HG02885 (cell line): ENCODE data around the gene MAP7.
"Not testable (repeated sequence)": the region's sequence is repeated elsewhere in the genome, so short reads cannot be mapped to it uniquely, and the experiment has no call there.

Source experiments
- ATAC-seq: cut with Tn5 transposase; IDR thresholded peaks from one replicate; pipeline ENCODE4 v1.9.1; 2021; ENCODE audit warnings: mild to moderate bottlenecking; ENCODE audit not compliant: unreplicated experiment, poor library complexity

MAP7 gene

GRCh38 chr6:136475686-136476085 lies 74.5 kb downstream of the MAP7 start:
- no peak for ATAC-seq

- ATAC-seq, result no peak
Observed at GRCh38 chr6:136474241-136474640, 76.0 kb downstream of the MAP7 start.

DNA sequence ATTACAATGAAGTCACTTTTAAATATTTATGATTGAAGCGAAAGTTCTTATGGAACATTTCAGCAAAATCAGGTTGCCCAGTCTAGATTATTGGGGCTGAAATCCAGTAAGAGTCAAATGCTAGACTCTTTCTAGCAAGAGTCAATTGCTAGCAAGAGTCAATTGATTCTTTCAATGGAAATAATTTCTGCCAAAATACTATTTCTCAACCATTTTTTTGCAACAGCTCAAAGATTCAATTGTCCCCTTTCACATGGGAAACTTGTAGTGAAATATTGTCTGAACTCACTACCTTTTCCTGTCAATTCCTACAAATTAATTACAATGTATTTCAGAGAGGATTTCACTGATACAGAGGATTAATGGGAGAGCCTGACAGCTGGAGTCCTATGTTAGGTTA lies 78.3 kb downstream of the MAP7 start:
- ATAC-seq, result no peak

- no peak for ATAC-seq
Observed at GRCh38 chr6:136471372-136471771, 78.8 kb downstream of the MAP7 start.

GRCh38 chr6:136470044-136470443 lies 80.2 kb downstream of the MAP7 start:
- ATAC-seq, result no peak

GRCh38 chr6:136469154-136469553 lies 81.1 kb downstream of the MAP7 start:
- ATAC-seq, result no peak

DNA sequence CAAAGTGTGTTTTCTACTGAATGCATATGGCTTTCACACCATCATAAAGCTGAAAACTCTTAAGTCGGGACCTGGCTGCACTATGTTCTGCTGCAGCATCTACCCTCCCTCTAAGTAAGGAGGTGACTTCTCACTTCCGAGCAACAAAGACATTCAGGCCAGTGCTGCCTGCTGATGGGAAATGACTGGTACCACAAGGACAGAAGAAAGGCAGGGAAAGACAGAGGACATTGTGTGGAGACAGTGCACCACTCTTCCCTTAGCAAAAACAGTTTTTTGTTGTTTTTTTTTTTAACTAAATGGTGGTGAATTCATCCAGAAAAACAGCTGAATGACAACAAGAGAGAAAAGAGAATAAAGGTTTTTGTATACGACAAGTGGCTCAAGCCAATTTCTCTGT lies 81.5 kb downstream of the MAP7 start:
- no peak for ATAC-seq

- ATAC-seq, result no peak
Observed at GRCh38 chr6:136467186-136467585, 83.0 kb downstream of the MAP7 start.

DNA sequence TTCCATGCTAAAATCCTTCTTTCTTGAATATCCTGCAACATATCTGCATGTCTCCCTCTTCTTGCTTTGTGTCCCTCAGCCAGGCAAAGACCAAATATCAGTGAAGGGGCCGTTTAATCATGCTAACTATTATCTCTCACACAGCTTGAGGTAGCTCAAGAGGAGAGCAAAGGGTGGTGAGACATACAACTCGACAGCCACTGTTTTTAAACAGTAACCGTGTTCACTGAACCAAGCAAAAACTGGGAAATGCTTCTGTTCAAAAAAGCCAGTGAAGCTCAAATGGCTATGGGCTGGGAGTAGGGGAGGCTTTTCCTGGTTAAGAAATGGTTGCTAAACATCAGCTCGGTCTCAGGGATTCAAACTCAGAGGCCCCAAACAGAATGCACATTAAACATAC lies 83.4 kb downstream of the MAP7 start:
- ATAC-seq, result no peak

DNA sequence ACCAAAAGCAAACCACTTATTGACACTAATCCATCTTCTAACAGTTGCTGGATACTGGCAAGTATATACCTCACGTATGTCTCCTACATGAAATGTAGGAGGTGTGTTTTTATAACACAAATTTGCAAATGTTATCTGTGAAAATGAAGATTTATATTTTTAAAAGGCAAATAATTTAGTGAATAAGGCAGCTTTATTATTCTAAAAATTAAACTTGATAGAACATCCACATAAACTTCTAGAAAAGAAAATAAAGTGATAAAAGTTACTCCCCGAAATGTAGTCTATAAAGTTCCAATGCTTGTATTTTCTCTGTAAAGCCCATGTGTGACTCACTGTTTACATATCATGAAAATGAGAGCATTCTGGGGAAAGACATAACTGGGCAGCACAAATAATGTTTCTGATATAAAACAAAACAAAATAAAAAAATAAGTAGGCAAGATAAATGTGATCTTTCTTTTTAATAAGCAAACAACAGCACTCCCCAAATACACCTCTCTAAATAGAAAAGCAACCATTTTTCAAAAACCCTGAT lies 84.4 kb downstream of the MAP7 start:
- ATAC-seq, result no peak

DNA sequence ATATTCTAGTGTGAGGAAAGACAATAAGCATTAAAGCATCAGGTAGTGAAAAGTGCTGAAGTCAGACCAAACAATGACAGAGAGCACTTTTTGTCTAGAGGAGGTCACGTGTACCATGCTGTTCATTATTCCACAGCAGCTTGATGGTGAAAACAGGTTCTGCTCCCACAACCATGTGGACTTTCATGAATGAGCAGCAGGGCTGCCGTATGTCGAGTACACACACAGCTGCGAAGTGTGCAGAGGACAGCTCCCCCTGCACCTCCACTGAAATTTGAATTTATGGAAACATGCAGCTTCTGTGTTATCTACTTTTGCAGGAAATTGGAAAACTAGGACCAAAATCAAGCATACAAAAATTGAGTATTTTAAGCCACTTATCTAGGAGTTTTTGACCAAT lies 85.3 kb downstream of the MAP7 start:
- ATAC-seq, result no peak

DNA sequence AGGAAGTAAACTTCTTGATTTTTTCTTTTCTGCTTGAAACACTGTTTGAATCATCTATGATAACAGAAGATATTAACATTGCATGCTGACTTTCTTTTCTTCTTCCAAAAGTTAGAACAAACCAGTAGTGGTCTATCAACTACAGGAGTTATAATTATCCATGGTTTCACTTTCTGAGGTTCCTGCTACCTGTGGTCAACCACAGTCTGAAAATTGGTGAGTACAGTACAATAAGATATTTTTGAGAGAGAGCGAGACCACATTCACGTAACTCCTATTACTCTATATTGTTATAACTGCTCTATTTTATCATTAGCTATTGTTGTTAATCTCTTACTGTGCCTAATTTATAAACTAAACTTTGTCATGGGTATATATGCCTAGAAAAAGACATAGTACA lies 86.1 kb downstream of the MAP7 start:
- peak; percentile 68 for ATAC-seq

- ATAC-seq, result peak; percentile 7
Observed at GRCh38 chr6:136463743-136464142, 86.5 kb downstream of the MAP7 start.

GRCh38 chr6:136446579-136447187 lies 103.5 kb downstream of the MAP7 start:
- ATAC-seq, result no peak

GRCh38 chr6:136446145-136446544 lies 104.1 kb downstream of the MAP7 start:
- ATAC-seq, result no peak

DNA sequence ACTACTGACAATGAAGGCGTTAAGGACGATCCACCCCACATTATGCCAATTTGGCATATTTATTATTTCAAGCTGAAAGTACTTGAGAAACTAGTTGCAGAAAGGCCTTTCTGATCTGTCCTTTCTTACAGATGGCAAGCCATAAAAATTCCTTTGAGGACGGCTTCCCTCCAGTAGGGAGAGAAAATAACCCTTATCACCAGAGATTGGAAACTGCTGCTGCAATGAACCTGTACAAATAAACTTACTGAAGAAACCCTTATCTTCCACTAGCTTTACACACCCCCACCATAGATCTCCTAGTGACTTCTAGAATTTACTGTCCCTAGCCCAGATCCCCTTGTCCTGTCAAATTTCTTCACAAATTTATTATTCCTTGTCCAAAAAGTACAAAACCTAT lies 105.2 kb downstream of the MAP7 start:
- ATAC-seq, result no peak

GRCh38 chr6:136440203-136440602 lies 110.0 kb downstream of the MAP7 start:
- no peak for ATAC-seq

DNA sequence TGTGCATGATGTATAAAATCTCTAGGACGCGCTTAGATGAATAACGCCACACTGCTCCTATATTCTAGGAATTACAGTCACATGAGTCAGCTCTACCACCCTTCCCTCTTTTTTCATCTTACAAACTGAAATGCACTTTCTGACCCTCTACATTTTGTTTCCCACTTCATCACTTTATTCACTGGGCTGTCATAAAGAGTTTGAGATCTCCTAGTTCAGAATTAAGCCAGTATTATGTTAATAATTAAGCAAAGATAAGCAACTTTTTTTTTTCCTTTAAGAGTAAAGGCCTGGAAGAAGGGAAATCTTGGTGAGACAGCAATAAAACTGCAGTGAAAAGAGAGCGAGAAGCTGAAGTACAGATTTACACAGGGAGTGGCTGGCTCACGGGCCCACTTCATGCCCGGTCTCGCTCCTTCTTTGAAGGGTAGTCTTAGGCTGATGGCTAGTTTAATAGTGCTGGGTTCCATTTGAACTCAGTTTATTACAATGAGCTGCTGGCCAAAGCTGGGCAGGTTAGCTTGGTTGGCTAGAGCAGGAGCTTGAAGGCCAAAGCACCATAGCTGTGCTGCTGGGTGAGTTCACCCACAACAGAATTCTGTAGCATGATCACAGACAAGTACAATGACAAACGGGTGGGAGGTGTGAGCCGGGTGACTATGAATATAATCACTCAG lies 110.6 kb downstream of the MAP7 start:
- no peak for ATAC-seq

DNA sequence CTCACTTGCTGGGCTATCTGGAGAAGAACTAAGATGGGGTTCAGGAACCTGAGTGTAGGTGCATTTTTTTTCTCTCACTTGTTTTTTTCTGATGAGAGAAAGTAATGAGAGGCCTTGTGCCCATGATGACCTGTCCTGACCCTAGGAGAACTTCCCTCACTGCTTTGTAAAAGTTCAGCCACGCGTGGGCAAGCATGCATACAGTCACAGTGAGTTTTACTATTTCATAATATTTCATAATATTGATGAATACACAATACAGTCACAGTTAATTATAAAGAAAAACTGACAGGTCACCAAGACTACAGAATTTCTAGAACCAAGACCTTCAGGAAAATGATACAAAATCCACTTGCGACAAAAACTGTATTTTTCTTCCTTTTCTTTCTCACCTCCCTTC lies 111.8 kb downstream of the MAP7 start:
- no peak for ATAC-seq

GRCh38 chr6:136437246-136437645 lies 113.0 kb downstream of the MAP7 start:
- ATAC-seq, result no peak

DNA sequence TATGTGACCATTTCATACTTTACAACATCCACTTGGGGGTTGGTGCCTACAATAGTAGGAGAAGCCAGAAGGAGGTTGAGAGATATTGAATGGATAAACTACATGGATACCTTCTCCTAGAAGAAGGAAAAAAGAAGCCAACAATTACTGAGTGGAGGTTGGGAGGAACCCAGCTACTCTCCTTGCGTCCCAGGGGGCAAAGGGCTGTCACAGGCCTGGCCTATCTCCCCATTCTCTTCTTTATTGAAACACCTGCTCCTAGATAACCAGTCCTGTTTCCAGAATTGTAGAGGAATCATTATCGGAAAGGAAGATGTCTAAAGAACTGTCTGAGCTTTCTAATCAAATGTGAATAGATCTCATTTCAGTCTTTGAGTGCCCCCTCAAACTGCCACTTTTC lies 115.1 kb downstream of the MAP7 start:
- no peak for ATAC-seq

- ATAC-seq, result not testable (repeated sequence)
Observed at GRCh38 chr6:136431306-136431705, 118.9 kb downstream of the MAP7 start.
